Adrenal gland (tissue), 5 donors: ENCODE data around the gene GSTM3.

Experiments
- CTCF ChIP-seq, 6 experiments: fragments of 450-650 bp in 4 of 6; fragments of 200-600 bp in 2 of 6; sonication (generic) in 1 of 6; IDR thresholded peaks; 1 replicate in 5 of 6; 2 replicates in 1 of 6; pipeline versions ENCODE4 v1.5.1 to v1.8.0; 2016 to 2021; ENCODE audit warnings: antibody characterized with exemption in 6 of 6, mild to moderate bottlenecking in 2 of 6, moderate library complexity in 1 of 6
- POLR2A ChIP-seq, 2 donors: fragments of 450-650 bp; IDR thresholded peaks; one replicate each; pipeline ENCODE4 v1.6.1; 2017; ENCODE audit warnings: antibody characterized with exemption in 2 of 2, mild to moderate bottlenecking in 2 of 2, moderate library complexity in 1 of 2
- donor health status: DM: no; HTN: no; CAD: no.

- no peak for TF ChIP-seq CTCF (IDR thresholded peaks at IDR 0.05)
- peak; percentile 70 to 87 for TF ChIP-seq POLR2A (IDR thresholded peaks at IDR 0.05)
Measured at GRCh38 chr1:109739738-109740614, 862 bp downstream of the GSTM3 start.
